G401 (cell line): ENCODE results near the gene STX8. TPM values are rescaled to one million over a fixed set of nuclear protein-coding genes. Genes with fewer than 3 reads are reported as not detected.
"Not testable (repeated sequence)": the region's sequence is repeated elsewhere in the genome, so short reads cannot be mapped to it uniquely, and the experiment has no call there.

Experiments used
- DNase-seq: peaks from one replicate; pipeline ENCODE4 v3.0.0-alpha.2; 2015; ENCODE audit warnings: low spot score
- in situ Hi-C: cut with HindIII; loops from 2 replicates; pipeline ENCODE4 v1.10.0; 2016; ENCODE audit warnings: low sequenced_read_pairs, mixed read lengths
- total RNA-seq: library from RNA; depleted of rRNA; stranded (reverse); fragments of >200 nt; shearing (Covaris generic); gene quantifications from 2 replicates; pipeline ENCODE4 v1.2.3, GENCODE V29; 2014

Gene STX8
- total RNA-seq, 1 experiment from 2014 or later: 95.8 TPM

GRCh38 chr17:9258115-9259015, 317.3 kb downstream of the STX8 start:
- in situ Hi-C loops: no loop called here
- no peak for DNase-seq

- DNase-seq, in situ Hi-C loops: not testable (repeated sequence)
Measured at GRCh38 chr17:9257630-9257965, 318.0 kb downstream of the STX8 start.

GRCh38 chr17:9256751-9257629, 318.6 kb downstream of the STX8 start:
- in situ Hi-C loops: no loop called here
- DNase-seq: no peak

- no peak for DNase-seq
- in situ Hi-C loops: no loop called here
Measured at GRCh38 chr17:9256361-9256750, 319.3 kb downstream of the STX8 start.

GRCh38 chr17:9255833-9256232, 319.8 kb downstream of the STX8 start:
- in situ Hi-C loops: no loop called here
- DNase-seq: no peak

GRCh38 chr17:9254841-9255240, 320.8 kb downstream of the STX8 start:
- in situ Hi-C loops: no loop called here
- no peak for DNase-seq

GRCh38 chr17:9253308-9253707, 322.3 kb downstream of the STX8 start:
- no peak for DNase-seq
- in situ Hi-C loops: no loop called here

- no peak for DNase-seq
- in situ Hi-C loops: no loop called here
Measured at GRCh38 chr17:9251273-9251672, 324.3 kb downstream of the STX8 start.

GRCh38 chr17:9249245-9249953, 326.2 kb downstream of the STX8 start:
- in situ Hi-C loops: no loop called here
- no peak for DNase-seq

- in situ Hi-C loops: no loop called here
- peak; percentile 26 for DNase-seq
Measured at GRCh38 chr17:9247401-9247938, 328.1 kb downstream of the STX8 start.

- DNase-seq: peak; percentile 25
- in situ Hi-C loops: no loop called here
Measured at GRCh38 chr17:9244066-9245052, 331.3 kb downstream of the STX8 start.

- in situ Hi-C loops: no loop called here
- no peak for DNase-seq
Measured at GRCh38 chr17:9242983-9243382, 332.6 kb downstream of the STX8 start.

GRCh38 chr17:9242497-9242881, 333.1 kb downstream of the STX8 start:
- in situ Hi-C loops: no loop called here

GRCh38 chr17:9241774-9242496, 333.7 kb downstream of the STX8 start:
- in situ Hi-C loops: no loop called here
- peak; percentile 40 for DNase-seq

More at GRCh38 chr17:9242497-9242881, 333.1 kb downstream of the STX8 start:
- DNase-seq: no peak

GRCh38 chr17:9241371-9241712, 334.3 kb downstream of the STX8 start:
- in situ Hi-C loops: no loop called here
- DNase-seq: peak; percentile 61

GRCh38 chr17:9240659-9241370, 334.8 kb downstream of the STX8 start:
- DNase-seq: no peak
- in situ Hi-C loops: no loop called here
